Neural cell (in vitro differentiated cells): ENCODE results near the gene EHBP1. TPM values are rescaled to one million over a fixed set of nuclear protein-coding genes. Genes with fewer than 3 reads are reported as not detected.

ENCODE experiments used
- H2AFZ ChIP-seq: fragments of 200-600, 300-800 bp; sonication (generic), shearing (Covaris generic); 2 replicates; pipeline ENCODE4 v1.6.0; 2014; ENCODE audit warnings: low read depth, mild to moderate bottlenecking, antibody characterized with exemption, low read length, moderate library complexity
- H3F3A ChIP-seq: fragments of 200-600 bp; shearing (Covaris generic); 2 replicates; pipeline ENCODE4 v1.6.1; 2016; ENCODE audit warnings: mild to moderate bottlenecking, moderate library complexity, mixed read lengths, antibody characterized with exemption, low read length; ENCODE audit not compliant: insufficient read depth, poor library complexity, severe bottlenecking
- H3K27ac ChIP-seq: fragments of 200-600, 300-800 bp; sonication (generic), shearing (Covaris generic); 2 replicates; pipeline ENCODE4 v1.5.1; 2014; ENCODE audit warnings: mild to moderate bottlenecking, low read length, moderate library complexity
- H3K27me3 ChIP-seq: fragments of 300-800, 200-600 bp; sonication (generic), shearing (Covaris generic); 2 replicates; pipeline ENCODE4 v1.6.0; 2014; ENCODE audit warnings: mild to moderate bottlenecking, low read depth, low read length, moderate library complexity; ENCODE audit not compliant: insufficient read depth
- H3K36me3 ChIP-seq: fragments of 300-800, 200-600 bp; sonication (generic), shearing (Covaris generic); 2 replicates; pipeline ENCODE4 v1.5.1; 2014; ENCODE audit warnings: mild to moderate bottlenecking, antibody characterized with exemption, low read length, moderate library complexity; ENCODE audit not compliant: insufficient read depth
- H3K4me2 ChIP-seq: fragments of 300-800, 200-600 bp; sonication (generic), shearing (Covaris generic); 2 replicates; pipeline ENCODE4 v1.6.0; 2014; ENCODE audit warnings: mild to moderate bottlenecking, low read length
- H3K4me3 ChIP-seq: fragments of 300-800, 200-600 bp; sonication (generic), shearing (Covaris generic); 2 replicates; pipeline ENCODE4 v1.5.1; 2014; ENCODE audit warnings: mild to moderate bottlenecking, low read length, moderate library complexity
- H3K79me2 ChIP-seq: fragments of 200-600 bp; shearing (Covaris generic); replicated peaks from 2 replicates; pipeline ENCODE4 v1.6.0; 2014; ENCODE audit warnings: mild to moderate bottlenecking, low read length, moderate library complexity; ENCODE audit not compliant: insufficient read depth
- H3K9ac ChIP-seq: fragments of 300-800, 200-600 bp; sonication (generic), shearing (Covaris generic); 2 replicates; pipeline ENCODE4 v1.6.1; 2016; ENCODE audit warnings: mild to moderate bottlenecking, low read length, mixed read lengths
- H3K9me2 ChIP-seq: fragments of 200-600 bp; shearing (Covaris generic); 2 replicates; pipeline ENCODE4 v1.6.1; 2016; ENCODE audit warnings: mild to moderate bottlenecking, low read length, mixed read lengths; ENCODE audit not compliant: insufficient read depth
- H3K9me3 ChIP-seq: fragments of 200-600, 300-800 bp; sonication (generic), shearing (Covaris generic); 2 replicates; pipeline ENCODE4 v1.6.1; 2016; ENCODE audit warnings: mild to moderate bottlenecking, mixed run types, low read length, moderate library complexity, mixed read lengths
- H4K20me1 ChIP-seq: fragments of 200-600 bp; shearing (Covaris generic); 2 replicates; pipeline ENCODE4 v1.6.1; 2016; ENCODE audit warnings: mild to moderate bottlenecking, mixed run types; ENCODE audit not compliant: insufficient read depth
- CTCF ChIP-seq: fragments of 450-650 bp; IDR thresholded peaks from 2 replicates; pipeline ENCODE4 v1.5.1; 2014; ENCODE audit warnings: antibody characterized with exemption, mild to moderate bottlenecking, moderate library complexity; ENCODE audit not compliant: poor library complexity, severe bottlenecking
- EP300 ChIP-seq: fragments of 450-650 bp; conservative IDR thresholded peaks from 2 replicates; pipeline ENCODE4 v1.6.1; 2014; ENCODE audit warnings: antibody characterized with exemption, mild to moderate bottlenecking, moderate library complexity; ENCODE audit not compliant: poor library complexity, severe bottlenecking
- EZH2 ChIP-seq: fragments of 200-600, 300-800 bp; shearing (Covaris generic), sonication (generic); IDR thresholded peaks from 2 replicates; pipeline ENCODE4 v1.6.1; 2014; ENCODE audit warnings: antibody characterized with exemption, low read length, borderline replicate concordance, mild to moderate bottlenecking; ENCODE audit not compliant: insufficient read depth, poor library complexity, severe bottlenecking
- MXI1 ChIP-seq: fragments of 450-650 bp; conservative IDR thresholded peaks from 2 replicates; pipeline ENCODE4 v1.6.1; 2014; ENCODE audit warnings: antibody characterized with exemption, mild to moderate bottlenecking; ENCODE audit not compliant: poor library complexity, severe bottlenecking
- POLR2AphosphoS5 ChIP-seq: IDR thresholded peaks from 2 replicates; pipeline ENCODE4 v1.6.1; 2012
- RAD21 ChIP-seq: fragments of 450-650 bp; conservative IDR thresholded peaks from 2 replicates; pipeline ENCODE4 v1.6.1; 2014; ENCODE audit warnings: antibody characterized with exemption, mild to moderate bottlenecking, moderate library complexity
- REST ChIP-seq: IDR thresholded peaks from 2 replicates; pipeline ENCODE4 v1.6.1; 2012; ENCODE audit warnings: borderline replicate concordance
- SMC3 ChIP-seq: fragments of 450-650 bp; conservative IDR thresholded peaks from 2 replicates; pipeline ENCODE4 v1.6.1; 2014; ENCODE audit warnings: antibody characterized with exemption, mild to moderate bottlenecking, moderate library complexity; ENCODE audit not compliant: poor library complexity
- polyA plus RNA-seq: library from polyadenylated mRNA; depleted of rRNA; stranded (reverse); fragments of >200 nt; gene quantifications from 2 replicates; pipeline ENCODE4 v1.2.3, GENCODE V29; 2014

Gene EHBP1
- polyA plus RNA-seq, 1 donor from 2014 or later: 52.6 TPM

- TF ChIP-seq CTCF (no peak), POLR2AphosphoS5 (peak; percentile 28), EZH2 (peak; percentile 35)
- peaks cover 14% of the 10 kb centered on the region for H3K9me3 ChIP-seq
- no peaks in the 10 kb centered on the region for H3K9me2 ChIP-seq
- H3K4me3 ChIP-seq: no peak overlapping the region
- no peaks in the 10 kb centered on the region for H4K20me1 ChIP-seq
- H3K36me3 ChIP-seq: no peaks in the 10 kb centered on the region
- H2AFZ ChIP-seq: no peak overlapping the region
- H3K27ac ChIP-seq: no peak overlapping the region
- no peak overlapping the region for H3K9ac ChIP-seq
- H3K4me2 ChIP-seq: no peak overlapping the region
- no peaks in the 10 kb centered on the region for H3F3A ChIP-seq
- peaks cover 86% of the 10 kb centered on the region for H3K27me3 ChIP-seq
- H3K79me2 ChIP-seq: no peaks in the 10 kb centered on the region
Observed at GRCh38 chr2:63058144-63058920, 352.8 kb downstream of the EHBP1 start.

GRCh38 chr2:63058921-63059792, 353.6 kb downstream of the EHBP1 start:
- TF ChIP-seq EP300 (no peak), RAD21 (no peak), REST (no peak), SMC3 (no peak), EZH2 (peak; percentile 5), MXI1 (no peak), POLR2AphosphoS5 (peak; percentile 29)
- H3K4me2 ChIP-seq: no peak overlapping the region
- H3K9me2 ChIP-seq: no peaks in the 10 kb centered on the region
- no peaks in the 10 kb centered on the region for H4K20me1 ChIP-seq
- H3K27me3 ChIP-seq: peaks cover 78% of the 10 kb centered on the region
- H3K4me3 ChIP-seq: no peak overlapping the region
- H3K36me3 ChIP-seq: no peaks in the 10 kb centered on the region
- H3K27ac ChIP-seq: no peak overlapping the region
- no peaks in the 10 kb centered on the region for H3K79me2 ChIP-seq
- no peaks in the 10 kb centered on the region for H3F3A ChIP-seq
- no peak overlapping the region for H2AFZ ChIP-seq
- H3K9ac ChIP-seq: no peak overlapping the region
- peaks cover 14% of the 10 kb centered on the region for H3K9me3 ChIP-seq
